A673 (cell line): ENCODE measurements around the gene UBE2E2. TPM values are rescaled to one million over a fixed set of nuclear protein-coding genes. Genes with fewer than 3 reads are reported as not detected.

ENCODE experiments used
- BruUV-seq: library from RNA; stranded (reverse); fragments of 400-500 nt; replicated peaks from 2 replicates; lab custom pipeline; 2021; lab: Mats Ljungman, UMichigan
- CTCF ChIA-PET: fragments of 300-600 bp; sonication (Branson Sonifier 250); formaldehyde crosslinking; loops from one replicate; lab custom pipeline; 2022; ENCODE audit warnings: antibody characterized with exemption; lab: Charles Lee
- POLR2A ChIA-PET: fragments of 300-600 bp; sonication (Branson Sonifier 250); formaldehyde crosslinking; loops from one replicate; lab custom pipeline; 2022; ENCODE audit warnings: antibody characterized with exemption; ENCODE audit not compliant: low non-redundant PET; lab: Charles Lee
- DNase-seq: peaks from one replicate; pipeline ENCODE4 v3.0.0-alpha.2; 2015; ENCODE audit warnings: low spot score
- H3K27ac ChIP-seq: fragments of 200-600 bp; sonication (generic); 2 replicates; pipeline ENCODE4 v1.5.1; 2016; ENCODE audit warnings: mixed run types, low read depth, mild to moderate bottlenecking, mixed read lengths, antibody characterized with exemption, low read length; ENCODE audit not compliant: poor library complexity, severe bottlenecking
- H3K27me3 ChIP-seq: fragments of 200-600 bp; sonication (generic); replicated peaks from 2 replicates; pipeline ENCODE4 v1.6.1; 2017; ENCODE audit warnings: mixed run types, low read depth, mild to moderate bottlenecking, mixed read lengths, antibody characterized with exemption, low read length; ENCODE audit not compliant: insufficient read depth, poor library complexity
- H3K36me3 ChIP-seq: fragments of 200-600 bp; sonication (generic); 2 replicates; pipeline ENCODE4 v1.6.1; 2016; ENCODE audit warnings: mixed run types, mild to moderate bottlenecking, mixed read lengths, antibody characterized with exemption, low read length; ENCODE audit not compliant: insufficient read depth, poor library complexity, severe bottlenecking
- H3K4me1 ChIP-seq: fragments of 200-600 bp; sonication (generic); 2 replicates; pipeline ENCODE4 v1.6.1; 2017; ENCODE audit warnings: mixed run types, mild to moderate bottlenecking, mixed read lengths, antibody characterized with exemption, low read length; ENCODE audit not compliant: insufficient read depth, poor library complexity, severe bottlenecking
- H3K4me3 ChIP-seq: fragments of 200-600 bp; sonication (generic); 2 replicates; pipeline ENCODE4 v1.5.1; 2016; ENCODE audit warnings: low read depth, mixed run types, mild to moderate bottlenecking, mixed read lengths, low read length; ENCODE audit not compliant: poor library complexity, severe bottlenecking
- H3K9me3 ChIP-seq: fragments of 200-600 bp; sonication (generic); 2 replicates; pipeline ENCODE4 v1.6.1; 2016; ENCODE audit warnings: mixed run types, low read depth, mild to moderate bottlenecking, mixed read lengths, antibody characterized with exemption, low read length; ENCODE audit not compliant: poor library complexity, severe bottlenecking
- CTCF ChIP-seq: fragments of 300-800, 200-600 bp; sonication (generic); conservative IDR thresholded peaks from 2 replicates; pipeline ENCODE4 v1.5.1; 2017; ENCODE audit warnings: low read depth, mild to moderate bottlenecking, antibody characterized with exemption, low read length, moderate library complexity, mixed read lengths
- EZH2 ChIP-seq: fragments of 200-600 bp; sonication (generic); IDR thresholded peaks from 2 replicates; pipeline ENCODE4 v1.6.1; 2017; ENCODE audit warnings: borderline replicate concordance, low read depth, mild to moderate bottlenecking, mixed read lengths, antibody characterized with exemption, low read length; ENCODE audit not compliant: poor library complexity, severe bottlenecking
- intact Hi-C: fragments of 100-400 bp; cut with micrococcal nuclease; formaldehyde crosslinking; loops from one replicate; pipeline ENCODE4 v1.10.0; 2022; ENCODE audit not compliant: unreplicated experiment
- total RNA-seq: library from RNA; stranded (reverse); gene quantifications from 2 replicates; pipeline ENCODE4 v1.2.3, GENCODE V29; 2021

The UBE2E2 gene
- total RNA-seq, 1 experiment from 2014 or later: 2.0 TPM

- no TSS peak for BruUV-seq
- CTCF ChIA-PET: no interaction called here
- Histone ChIP-seq H3K27ac (no peak overlapping the region), H3K4me1 (no peaks in the 10 kb centered on the region), H3K36me3 (no peaks in the 10 kb centered on the region), H3K4me3 (no peak overlapping the region), H3K9me3 (no peaks in the 10 kb centered on the region), H3K27me3 (peaks cover 18% of the 10 kb centered on the region)
- POLR2A ChIA-PET: no interaction called here
- intact Hi-C loops: no loop called here
- no peak for DNase-seq
- no peak for TF ChIP-seq EZH2
- no peak for TF ChIP-seq CTCF
These were observed 324.2 kb downstream of the UBE2E2 start for GRCh38 chr3:23527326-23527725.

DNA sequence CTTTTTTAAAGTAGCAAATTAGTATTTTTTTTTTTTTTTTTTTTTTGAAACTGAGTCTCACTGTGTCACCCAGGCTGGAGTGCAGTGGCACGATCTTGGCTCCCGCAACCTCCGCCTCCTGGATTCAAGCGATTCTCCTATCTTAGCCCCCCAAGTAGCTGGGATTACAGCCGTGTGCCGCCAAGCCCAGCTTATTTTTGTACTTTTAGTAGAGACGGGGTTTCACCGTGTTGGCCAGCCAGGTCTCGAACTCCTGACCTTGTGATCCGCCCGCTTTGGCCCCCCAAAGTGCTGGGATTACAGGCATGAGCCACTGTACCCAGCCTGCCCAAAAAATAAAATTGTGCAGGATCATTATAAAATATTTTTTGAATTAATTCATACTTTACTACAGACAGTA, 330.5 kb downstream of the UBE2E2 start:
- CTCF ChIA-PET: no interaction called here
- BruUV-seq: no TSS peak
- POLR2A ChIA-PET: no interaction called here

DNA sequence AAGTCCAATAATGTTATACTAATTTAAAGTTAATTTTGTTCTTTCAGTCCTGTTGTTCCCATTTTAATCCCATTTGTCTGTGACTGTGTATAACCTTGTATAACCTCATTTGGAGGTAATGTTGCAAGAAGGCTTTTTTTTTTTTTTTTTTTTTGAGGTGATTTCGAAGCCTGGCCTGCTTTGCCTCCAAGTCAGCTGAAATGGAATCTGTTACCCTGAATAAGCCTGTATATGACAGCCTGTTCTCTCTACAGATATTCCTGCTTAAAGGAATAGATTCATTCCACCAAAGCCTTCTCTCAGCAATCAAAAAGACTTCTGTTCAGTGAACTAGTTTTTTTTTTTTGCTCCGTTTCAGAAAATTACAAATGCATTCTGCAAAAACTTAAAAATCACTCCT, 330.9 kb downstream of the UBE2E2 start:
- no peak for DNase-seq
- Histone ChIP-seq H3K27ac (no peak overlapping the region), H3K4me3 (no peak overlapping the region), H3K27me3 (peaks cover 3% of the 10 kb centered on the region), H3K9me3 (no peaks in the 10 kb centered on the region), H3K36me3 (no peaks in the 10 kb centered on the region), H3K4me1 (no peaks in the 10 kb centered on the region)
- no peak for TF ChIP-seq EZH2
- no peak for TF ChIP-seq CTCF
- ChIA-PET CTCF (no interaction called here), POLR2A (no interaction called here)
- no TSS peak for BruUV-seq
- intact Hi-C loops: no loop called here

More for the DNA sequence above, 330.5 kb downstream of the UBE2E2 start:
- intact Hi-C loops: no loop called here
- no peak overlapping the region for H3K27ac ChIP-seq
- TF ChIP-seq CTCF (no peak), EZH2 (no peak)
- no peak for DNase-seq
- no peaks in the 10 kb centered on the region for H3K9me3 ChIP-seq
- H3K4me3 ChIP-seq: no peak overlapping the region
- no peaks in the 10 kb centered on the region for H3K27me3 ChIP-seq
- H3K4me1 ChIP-seq: no peaks in the 10 kb centered on the region
- no peaks in the 10 kb centered on the region for H3K36me3 ChIP-seq
